GM21825 (cell line): ENCODE measurements around the gene ARL6IP6.
A peak's percentile ranks its signal among the peaks of the same experiment; 100 is the strongest.

Source experiments
- ATAC-seq: cut with Tn5 transposase; IDR thresholded peaks from one replicate; pipeline ENCODE4 v1.9.1; 2021; ENCODE audit warnings: mild to moderate bottlenecking, moderate library complexity; ENCODE audit not compliant: unreplicated experiment

Gene ARL6IP6

GRCh38 chr2:152718076-152718908, at the start of gene ARL6IP6:
ARL6IP6 (plus strand) TSS chr2:152718620; CDS start chr2:152718625, 5 bp downstream.
- ATAC-seq: peak; percentile 73

GRCh38 chr2:152674334-152674733, 44.1 kb upstream of the ARL6IP6 start:
- no peak for ATAC-seq

DNA sequence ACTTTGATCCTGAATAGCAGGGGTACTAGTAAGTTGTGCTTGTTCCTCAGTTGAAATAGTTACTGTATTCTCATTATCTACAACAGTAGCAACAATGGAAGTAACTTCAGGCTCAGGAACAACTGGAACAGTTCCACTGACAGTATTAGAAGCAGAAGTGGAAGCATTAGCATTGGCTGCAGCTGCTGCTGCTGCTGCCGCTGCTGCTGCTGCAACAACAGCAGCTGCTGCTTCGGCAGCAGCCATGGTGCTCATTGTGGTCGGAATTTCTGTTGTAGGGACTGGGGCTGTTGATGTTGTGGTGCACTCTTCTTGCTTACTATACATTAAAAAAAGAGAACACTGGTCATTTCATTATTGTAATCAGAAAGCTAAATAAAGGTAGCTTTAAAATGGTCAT, 42.0 kb upstream of the ARL6IP6 start:
- ATAC-seq: no peak

GRCh38 chr2:152678808-152679207, 39.6 kb upstream of the ARL6IP6 start:
- ATAC-seq: no peak

GRCh38 chr2:152682663-152683062, 35.8 kb upstream of the ARL6IP6 start:
- ATAC-seq: no peak

GRCh38 chr2:152683400-152683799, 35.0 kb upstream of the ARL6IP6 start:
- no peak for ATAC-seq

DNA sequence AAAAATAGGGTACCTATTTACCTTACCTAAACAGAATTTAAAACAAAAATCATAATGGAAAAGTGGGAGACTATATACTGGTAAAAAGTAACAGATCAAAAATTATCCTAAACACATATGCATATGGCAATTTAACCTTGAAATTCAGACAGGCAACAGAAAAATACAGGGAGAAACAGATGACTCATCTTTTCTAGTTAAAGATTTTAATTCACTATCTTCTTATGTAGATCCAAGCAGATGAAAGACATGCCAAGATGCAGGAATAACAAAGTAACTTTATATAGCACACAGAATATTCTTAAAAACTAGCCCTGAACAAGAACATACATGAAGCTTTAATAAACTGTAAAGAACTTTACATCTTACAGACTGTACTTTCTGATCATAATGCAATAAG, 32.1 kb upstream of the ARL6IP6 start:
- ATAC-seq: no peak

DNA sequence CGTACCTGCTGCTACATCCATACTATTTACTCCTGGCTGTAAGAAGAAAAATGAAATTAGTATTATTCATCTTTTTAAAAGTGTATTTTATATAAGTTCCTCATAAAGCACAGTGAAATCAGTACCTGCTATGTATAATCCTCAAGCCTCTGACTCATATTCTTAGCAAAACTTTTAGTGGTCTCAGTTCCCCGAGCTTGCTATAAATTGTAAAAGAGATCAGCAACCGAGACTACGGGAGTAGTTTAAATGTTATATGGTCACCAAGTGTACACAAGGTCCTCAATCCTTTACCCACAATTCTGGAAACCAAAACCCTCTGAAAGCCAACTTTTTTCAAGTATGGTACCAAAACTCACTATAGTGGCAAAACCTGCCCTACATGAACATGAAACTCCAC, 25.4 kb upstream of the ARL6IP6 start:
- ATAC-seq: peak; percentile 76

- peak; percentile 58 for ATAC-seq
These were observed 24.2 kb upstream of the ARL6IP6 start for GRCh38 chr2:152694161-152694661.

DNA sequence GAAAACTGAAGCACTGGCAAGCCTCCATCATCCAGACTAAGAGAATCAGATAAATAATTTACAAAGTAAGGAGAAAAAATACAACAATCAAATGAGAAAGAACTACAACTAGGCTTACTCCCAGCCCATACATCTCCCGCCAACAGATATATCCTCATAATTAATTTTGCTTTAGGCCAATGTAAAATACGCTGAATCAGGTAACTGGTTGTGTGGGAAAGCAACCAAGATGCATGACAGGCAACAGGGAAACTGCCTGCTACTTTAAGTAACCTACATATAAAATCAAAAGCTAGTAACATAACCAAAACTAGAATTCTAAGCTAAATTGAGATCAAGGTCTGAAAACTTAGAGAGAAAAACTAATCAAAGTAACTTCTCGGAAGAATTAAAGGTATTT, 22.7 kb upstream of the ARL6IP6 start:
- ATAC-seq: no peak

DNA sequence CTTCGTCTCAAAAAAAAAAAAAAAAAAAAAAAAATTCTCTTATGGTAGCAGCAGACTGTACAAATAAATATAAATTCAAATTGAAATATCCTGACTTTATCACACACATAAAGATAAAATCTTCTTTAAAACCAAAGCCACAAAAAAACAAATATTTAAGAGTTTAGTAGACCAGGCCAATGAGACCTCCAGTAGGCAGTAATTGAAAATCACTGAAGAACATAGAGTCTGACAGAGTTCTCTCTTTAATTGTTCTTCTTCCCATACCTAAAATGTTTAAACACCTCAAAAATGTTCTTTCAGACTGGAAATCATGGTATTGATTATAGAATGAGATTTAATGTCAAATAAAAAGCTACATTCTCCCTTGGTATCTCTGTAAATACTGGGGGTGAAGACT, 21.9 kb upstream of the ARL6IP6 start:
- ATAC-seq: no peak

- ATAC-seq: no peak
These were observed 17.2 kb upstream of the ARL6IP6 start for GRCh38 chr2:152701198-152701597.

DNA sequence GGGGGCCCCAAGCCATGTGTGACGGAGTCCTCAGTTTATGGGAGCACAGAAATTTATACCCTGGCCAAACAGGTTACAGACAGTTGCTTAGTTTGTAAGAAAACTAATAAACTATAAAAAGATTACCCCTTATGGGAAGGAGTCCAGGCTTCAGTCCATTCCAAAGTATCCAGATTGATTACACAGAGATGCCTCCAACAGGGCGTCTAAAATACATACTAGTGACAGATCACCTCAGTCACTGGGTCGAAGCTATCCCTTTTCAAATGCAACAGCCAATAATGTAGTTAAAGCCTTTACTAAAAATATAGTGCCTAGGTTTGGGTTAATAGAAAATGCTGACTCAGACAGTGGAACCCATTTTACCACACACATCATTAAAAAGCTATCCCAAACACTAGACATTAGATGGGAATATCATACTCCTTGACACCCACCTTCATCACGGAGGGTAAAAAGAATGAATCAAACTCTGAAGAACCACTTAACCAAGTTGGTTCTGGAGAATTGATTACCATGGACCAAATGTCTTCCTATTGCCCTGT, 11.9 kb upstream of the ARL6IP6 start:
- no peak for ATAC-seq

GRCh38 chr2:152708742-152709141, 9.7 kb upstream of the ARL6IP6 start:
- ATAC-seq: no peak

- no peak for ATAC-seq
These were observed 7.7 kb upstream of the ARL6IP6 start for GRCh38 chr2:152710713-152711112.

GRCh38 chr2:152715112-152715511, 3.3 kb upstream of the ARL6IP6 start:
- no peak for ATAC-seq

- no peak for ATAC-seq
These were observed 2.5 kb upstream of the ARL6IP6 start for GRCh38 chr2:152715854-152716428.

- no peak for ATAC-seq
These were observed 1.6 kb upstream of the ARL6IP6 start for GRCh38 chr2:152716805-152717227.

- ATAC-seq: peak; percentile 68
These were observed 968 bp upstream of the ARL6IP6 start, which contains the start of gene PRPF40A for GRCh38 chr2:152717228-152718075. PRPF40A (minus strand) TSS chr2:152717461; CDS start chr2:152717439, 22 bp downstream.

DNA sequence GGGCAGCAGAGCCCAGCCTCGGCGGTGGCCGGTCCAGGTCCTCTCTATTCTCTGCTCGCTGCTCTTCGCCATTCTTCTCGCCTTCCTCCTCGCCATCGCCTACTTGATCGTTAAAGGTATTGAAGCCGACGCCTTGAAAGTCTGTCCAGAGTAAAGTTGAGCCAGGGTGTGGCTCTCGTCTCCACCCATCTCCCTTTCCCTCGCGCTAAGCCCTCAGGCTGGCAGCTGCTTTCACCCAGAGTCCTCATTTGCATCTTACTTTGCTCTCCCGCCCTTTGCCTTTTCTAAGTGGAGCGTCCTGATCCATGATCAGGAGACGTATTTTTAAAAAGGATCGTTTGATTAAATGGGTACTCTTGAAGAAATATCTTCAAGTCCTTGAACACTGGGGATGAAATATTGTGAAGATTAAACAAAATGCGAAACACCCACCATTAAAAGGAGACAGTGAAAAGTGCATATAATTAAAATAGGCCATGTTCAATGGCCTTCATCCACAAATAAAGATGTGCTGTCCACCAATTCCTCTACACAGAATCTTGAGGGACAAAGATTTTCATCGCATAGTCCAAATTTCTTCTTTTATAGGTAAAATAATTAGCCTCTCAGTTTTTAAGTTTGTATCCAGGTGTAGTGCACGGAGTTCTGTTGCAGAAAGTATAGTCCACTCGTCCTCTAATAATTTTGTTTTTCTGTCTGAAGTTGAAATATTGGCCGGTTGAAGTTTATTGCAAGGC, 657 bp downstream of the ARL6IP6 start:
- ATAC-seq: peak; percentile 29
